HepG2 (cell line): Measurements from ENCODE around the gene FIZ1. TPM values are rescaled to one million over a fixed set of nuclear protein-coding genes. Genes with fewer than 3 reads are reported as not detected.

Experiments used
- ARID4A ChIP-seq: sonication (generic); formaldehyde crosslinking; IDR thresholded peaks from 2 replicates; pipeline ENCODE4 v1.5.0; 2020; ENCODE audit warnings: mild to moderate bottlenecking, missing genetic modification reagents, borderline replicate concordance
- GFI1 ChIP-seq: sonication (generic); formaldehyde crosslinking; IDR thresholded peaks from 2 replicates; pipeline ENCODE4 v1.5.0; 2020; ENCODE audit warnings: missing genetic modification reagents, mild to moderate bottlenecking, borderline replicate concordance
- NR2F6 ChIP-seq, 2 experiments: IDR thresholded peaks; 2 replicates each; pipeline ENCODE4 v1.6.1; 2016; ENCODE audit warnings: antibody characterized with exemption in 1 of 2, mild to moderate bottlenecking in 1 of 2
- PTBP1 ChIP-seq: fragments of 200-400 bp; formaldehyde crosslinking; IDR thresholded peaks from 2 replicates; pipeline ENCODE4 v1.6.1; 2018; ENCODE audit warnings: low read length, low read depth; ENCODE audit not compliant: poor library complexity, severe bottlenecking
- SMYD3 ChIP-seq: sonication (generic); formaldehyde crosslinking; IDR thresholded peaks from 2 replicates; pipeline ENCODE4 v1.8.1; 2023; ENCODE audit warnings: mild to moderate bottlenecking, missing genetic modification reagents
- TAF1 ChIP-seq: sonication (generic); formaldehyde crosslinking; IDR thresholded peaks from 2 replicates; pipeline ENCODE4 v1.4.0; 2020; ENCODE audit warnings: missing genetic modification reagents
- ZEB1 ChIP-seq: IDR thresholded peaks from 2 replicates; pipeline ENCODE4 v1.6.1; 2012; ENCODE audit warnings: mild to moderate bottlenecking, low read depth, inconsistent platforms; ENCODE audit not compliant: insufficient replicate concordance
- ZMAT5 ChIP-seq: sonication (generic); formaldehyde crosslinking; IDR thresholded peaks from 2 replicates; pipeline ENCODE4 v1.5.0; 2020; ENCODE audit warnings: mild to moderate bottlenecking, low read depth, missing genetic modification reagents, borderline replicate concordance
- ZNF274 ChIP-seq: sonication (generic); formaldehyde crosslinking; IDR thresholded peaks from 2 replicates; pipeline ENCODE4 v1.5.1; 2020; ENCODE audit warnings: mild to moderate bottlenecking, missing genetic modification reagents
- ZNF335 ChIP-seq: sonication (generic); formaldehyde crosslinking; IDR thresholded peaks from 2 replicates; pipeline ENCODE4 v1.4.0; 2020; ENCODE audit warnings: missing genetic modification reagents
- ZNF496 ChIP-seq: sonication (generic); formaldehyde crosslinking; IDR thresholded peaks from 2 replicates; pipeline ENCODE4 v1.8.1; 2023; ENCODE audit warnings: mild to moderate bottlenecking, moderate library complexity, missing genetic modification reagents; ENCODE audit not compliant: insufficient replicate concordance
- ZNF577 ChIP-seq: sonication (generic); formaldehyde crosslinking; IDR thresholded peaks from 2 replicates; pipeline ENCODE4 v1.4.0; 2020; ENCODE audit warnings: mild to moderate bottlenecking, low read depth, missing genetic modification reagents, borderline replicate concordance
- ZNF644 ChIP-seq: IDR thresholded peaks from 2 replicates; pipeline ENCODE4 v1.6.1; 2016; ENCODE audit warnings: low read depth
- polyA plus RNA-seq, 8 experiments: library from polyadenylated mRNA; depleted of rRNA in 3 of 8; stranded (reverse) in 7 of 8; unstranded in 1 of 8; fragments of >200 nt; fragmentation: Illumina TruSeq in 4 of 8; extraction: Trizol in 4 of 8; gene quantifications; 2 replicates each; pipeline versions ENCODE4 v1.2.1 to v1.2.3, GENCODE V29; 2011 to 2016; ENCODE audit warnings: low read depth in 4 of 8, missing spikeins in 1 of 8, mixed read lengths in 1 of 8; ENCODE audit not compliant: insufficient read depth in 1 of 8
- total RNA-seq, 5 experiments: library from RNA; depleted of rRNA; stranded (reverse); fragments of >200 nt; fragmentation: Illumina TruSeq; extraction: Trizol; gene quantifications; 2 replicates each; pipeline ENCODE4 v1.2.3, GENCODE V29; 2016; ENCODE audit warnings: low read depth in 1 of 5
- TF ChIP-seq, protein P1 (sequence below): IDR thresholded peaks from 2 replicates; pipeline ENCODE4 v1.4.0; 2020; ENCODE audit warnings: mild to moderate bottlenecking, missing genetic modification reagents
- TF ChIP-seq, protein P2 (sequence below): sonication (generic); formaldehyde crosslinking; IDR thresholded peaks from 2 replicates; pipeline ENCODE4 v1.4.0; 2020; ENCODE audit warnings: missing genetic modification reagents, borderline replicate concordance
- TF ChIP-seq, protein P3 (sequence below): sonication (generic); formaldehyde crosslinking; IDR thresholded peaks from 2 replicates; pipeline ENCODE4 v1.5.0; 2020; ENCODE audit warnings: mild to moderate bottlenecking, missing genetic modification reagents

FIZ1 gene
- total and polyA plus RNA-seq, 2 of the 13 experiments (the other 11 are each of a cell fraction or from before 2014, with no cell fraction given): 3.6 to 5.9 TPM

DNA sequence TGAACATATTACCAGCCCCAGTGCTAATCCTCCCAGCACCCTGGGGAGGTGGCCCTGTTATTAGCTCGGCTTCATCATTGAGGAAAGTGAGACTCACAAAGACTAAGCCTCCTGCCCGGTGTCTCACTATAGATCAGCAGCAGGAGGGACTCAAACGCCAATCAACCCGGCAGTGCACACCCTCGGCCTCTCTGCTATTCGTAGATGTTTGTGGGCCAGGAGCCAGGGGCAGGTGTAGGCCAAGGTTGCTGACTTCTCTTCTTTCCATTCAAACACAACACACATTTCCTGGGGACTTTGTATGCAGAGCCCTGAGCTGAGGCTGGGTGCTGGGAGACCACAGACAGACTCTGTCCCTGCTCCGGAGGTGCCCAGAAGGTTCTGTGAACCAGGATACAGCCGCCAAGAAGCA, 44.6 kb downstream of the FIZ1 start (continued):
- TF ChIP-seq, protein P1, sequence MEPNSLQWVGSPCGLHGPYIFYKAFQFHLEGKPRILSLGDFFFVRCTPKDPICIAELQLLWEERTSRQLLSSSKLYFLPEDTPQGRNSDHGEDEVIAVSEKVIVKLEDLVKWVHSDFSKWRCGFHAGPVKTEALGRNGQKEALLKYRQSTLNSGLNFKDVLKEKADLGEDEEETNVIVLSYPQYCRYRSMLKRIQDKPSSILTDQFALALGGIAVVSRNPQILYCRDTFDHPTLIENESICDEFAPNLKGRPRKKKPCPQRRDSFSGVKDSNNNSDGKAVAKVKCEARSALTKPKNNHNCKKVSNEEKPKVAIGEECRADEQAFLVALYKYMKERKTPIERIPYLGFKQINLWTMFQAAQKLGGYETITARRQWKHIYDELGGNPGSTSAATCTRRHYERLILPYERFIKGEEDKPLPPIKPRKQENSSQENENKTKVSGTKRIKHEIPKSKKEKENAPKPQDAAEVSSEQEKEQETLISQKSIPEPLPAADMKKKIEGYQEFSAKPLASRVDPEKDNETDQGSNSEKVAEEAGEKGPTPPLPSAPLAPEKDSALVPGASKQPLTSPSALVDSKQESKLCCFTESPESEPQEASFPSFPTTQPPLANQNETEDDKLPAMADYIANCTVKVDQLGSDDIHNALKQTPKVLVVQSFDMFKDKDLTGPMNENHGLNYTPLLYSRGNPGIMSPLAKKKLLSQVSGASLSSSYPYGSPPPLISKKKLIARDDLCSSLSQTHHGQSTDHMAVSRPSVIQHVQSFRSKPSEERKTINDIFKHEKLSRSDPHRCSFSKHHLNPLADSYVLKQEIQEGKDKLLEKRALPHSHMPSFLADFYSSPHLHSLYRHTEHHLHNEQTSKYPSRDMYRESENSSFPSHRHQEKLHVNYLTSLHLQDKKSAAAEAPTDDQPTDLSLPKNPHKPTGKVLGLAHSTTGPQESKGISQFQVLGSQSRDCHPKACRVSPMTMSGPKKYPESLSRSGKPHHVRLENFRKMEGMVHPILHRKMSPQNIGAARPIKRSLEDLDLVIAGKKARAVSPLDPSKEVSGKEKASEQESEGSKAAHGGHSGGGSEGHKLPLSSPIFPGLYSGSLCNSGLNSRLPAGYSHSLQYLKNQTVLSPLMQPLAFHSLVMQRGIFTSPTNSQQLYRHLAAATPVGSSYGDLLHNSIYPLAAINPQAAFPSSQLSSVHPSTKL (CRISPR knock-in tag): peak; percentile 63
- TF ChIP-seq ZNF496: no peak
- TF ChIP-seq, protein P2, sequence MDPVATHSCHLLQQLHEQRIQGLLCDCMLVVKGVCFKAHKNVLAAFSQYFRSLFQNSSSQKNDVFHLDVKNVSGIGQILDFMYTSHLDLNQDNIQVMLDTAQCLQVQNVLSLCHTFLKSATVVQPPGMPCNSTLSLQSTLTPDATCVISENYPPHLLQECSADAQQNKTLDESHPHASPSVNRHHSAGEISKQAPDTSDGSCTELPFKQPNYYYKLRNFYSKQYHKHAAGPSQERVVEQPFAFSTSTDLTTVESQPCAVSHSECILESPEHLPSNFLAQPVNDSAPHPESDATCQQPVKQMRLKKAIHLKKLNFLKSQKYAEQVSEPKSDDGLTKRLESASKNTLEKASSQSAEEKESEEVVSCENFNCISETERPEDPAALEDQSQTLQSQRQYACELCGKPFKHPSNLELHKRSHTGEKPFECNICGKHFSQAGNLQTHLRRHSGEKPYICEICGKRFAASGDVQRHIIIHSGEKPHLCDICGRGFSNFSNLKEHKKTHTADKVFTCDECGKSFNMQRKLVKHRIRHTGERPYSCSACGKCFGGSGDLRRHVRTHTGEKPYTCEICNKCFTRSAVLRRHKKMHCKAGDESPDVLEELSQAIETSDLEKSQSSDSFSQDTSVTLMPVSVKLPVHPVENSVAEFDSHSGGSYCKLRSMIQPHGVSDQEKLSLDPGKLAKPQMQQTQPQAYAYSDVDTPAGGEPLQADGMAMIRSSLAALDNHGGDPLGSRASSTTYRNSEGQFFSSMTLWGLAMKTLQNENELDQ (CRISPR knock-in tag): no peak
- no peak for TF ChIP-seq ARID4A (CRISPR knock-in tag)
- TF ChIP-seq ZNF577 (CRISPR knock-in tag): no peak
- TF ChIP-seq, protein P3, sequence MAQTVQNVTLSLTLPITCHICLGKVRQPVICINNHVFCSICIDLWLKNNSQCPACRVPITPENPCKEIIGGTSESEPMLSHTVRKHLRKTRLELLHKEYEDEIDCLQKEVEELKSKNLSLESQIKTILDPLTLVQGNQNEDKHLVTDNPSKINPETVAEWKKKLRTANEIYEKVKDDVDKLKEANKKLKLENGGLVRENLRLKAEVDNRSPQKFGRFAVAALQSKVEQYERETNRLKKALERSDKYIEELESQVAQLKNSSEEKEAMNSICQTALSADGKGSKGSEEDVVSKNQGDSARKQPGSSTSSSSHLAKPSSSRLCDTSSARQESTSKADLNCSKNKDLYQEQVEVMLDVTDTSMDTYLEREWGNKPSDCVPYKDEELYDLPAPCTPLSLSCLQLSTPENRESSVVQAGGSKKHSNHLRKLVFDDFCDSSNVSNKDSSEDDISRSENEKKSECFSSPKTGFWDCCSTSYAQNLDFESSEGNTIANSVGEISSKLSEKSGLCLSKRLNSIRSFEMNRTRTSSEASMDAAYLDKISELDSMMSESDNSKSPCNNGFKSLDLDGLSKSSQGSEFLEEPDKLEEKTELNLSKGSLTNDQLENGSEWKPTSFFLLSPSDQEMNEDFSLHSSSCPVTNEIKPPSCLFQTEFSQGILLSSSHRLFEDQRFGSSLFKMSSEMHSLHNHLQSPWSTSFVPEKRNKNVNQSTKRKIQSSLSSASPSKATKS (CRISPR knock-in tag): no peak
- TF ChIP-seq NR2F6 (IDR thresholded peaks at IDR 0.05): 0 out of 2 replicates have a peak, but pooled peaks have one; percentile 22
- peak; percentile 63 for TF ChIP-seq NR2F6 (CRISPR knock-in tag; IDR thresholded peaks at IDR 0.05)
- no peak for TF ChIP-seq ZNF644 (CRISPR knock-in tag)
- no peak for TF ChIP-seq GFI1 (CRISPR knock-in tag)
- TF ChIP-seq ZNF274 (CRISPR knock-in tag): 0 out of 2 replicates have a peak, but pooled peaks have one; percentile 36
- peak; percentile 62; the same call in 1 of the 2 replicates for TF ChIP-seq ZNF335 (CRISPR knock-in tag)
- TF ChIP-seq ZMAT5 (CRISPR knock-in tag): no peak
- TF ChIP-seq SMYD3 (CRISPR knock-in tag): no peak
- no peak for TF ChIP-seq TAF1 (CRISPR knock-in tag)
- TF ChIP-seq PTBP1: no peak
- TF ChIP-seq ZEB1: no peak
